Glutamatergic neuron (in vitro differentiated cells): ENCODE results near the gene MADD. TPM values are rescaled to one million over a fixed set of nuclear protein-coding genes. Genes with fewer than 3 reads are reported as not detected.

ENCODE experiments used
- DNase-seq: peaks from one replicate; pipeline ENCODE4 v3.0.0; 2022
- H3K27ac Mint-ChIP-seq: one replicate; pipeline ENCODE4 v1.8.0; 2020; ENCODE audit warnings: mild to moderate bottlenecking, mixed read lengths, inconsistent platforms; ENCODE audit not compliant: unreplicated experiment
- H3K27me3 Mint-ChIP-seq: one replicate; pipeline ENCODE4 v1.8.0; 2020; ENCODE audit warnings: mild to moderate bottlenecking, moderate library complexity, mixed read lengths, inconsistent platforms; ENCODE audit not compliant: unreplicated experiment
- H3K36me3 Mint-ChIP-seq: one replicate; pipeline ENCODE4 v1.8.0; 2020; ENCODE audit warnings: mild to moderate bottlenecking, mixed read lengths, inconsistent platforms; ENCODE audit not compliant: unreplicated experiment
- H3K4me1 Mint-ChIP-seq: one replicate; pipeline ENCODE4 v1.8.0; 2020; ENCODE audit warnings: mild to moderate bottlenecking, low read depth, mixed read lengths, inconsistent platforms; ENCODE audit not compliant: unreplicated experiment
- H3K4me3 Mint-ChIP-seq: one replicate; pipeline ENCODE4 v1.8.0; 2020; ENCODE audit warnings: mild to moderate bottlenecking, mixed read lengths, inconsistent platforms; ENCODE audit not compliant: unreplicated experiment
- H3K9me3 Mint-ChIP-seq: one replicate; pipeline ENCODE4 v1.8.0; 2020; ENCODE audit warnings: mild to moderate bottlenecking, moderate library complexity, mixed read lengths, inconsistent platforms; ENCODE audit not compliant: unreplicated experiment
- long read RNA-seq: library from polyadenylated mRNA; unstranded; transcript quantifications from one replicate; pipeline ENCODE4 v2.0.0, GENCODE V29; 2020; ENCODE audit not compliant: unreplicated experiment
- total RNA-seq: library from RNA; stranded (reverse); fragmentation: NEBNext Ultra II Directional; extraction: Animal tissue kit (Norgen Biotek cat#: 25700); gene quantifications from one replicate; pipeline ENCODE4 v1.2.1, GENCODE V29; 2021; ENCODE audit not compliant: unreplicated experiment
- TF ChIP-seq, protein P1 (sequence below): fragments of 200-600 bp; sonication (generic); IDR thresholded peaks from one replicate; pipeline ENCODE4 v1.5.0; 2021; ENCODE audit not compliant: partially characterized antibody, unreplicated experiment

Gene MADD
- total RNA-seq = 115 TPM
- long read RNA-seq, partial matches to known transcripts = 1 of 3 reads
- long read RNA-seq, other reads (novel, unspliced or antisense) = 1 of 3 reads

- peak; percentile 84 for DNase-seq
- Mint-ChIP-seq H3K27ac (peak within 1 kb of the TSS; percentile 95), H3K9me3 (peaks cover 10% of the 10 kb centered on the region), H3K36me3 (no peaks in the 10 kb centered on the region), H3K4me3 (peak within 1 kb of the TSS; percentile 94), H3K4me1 (peaks cover 35% of the 10 kb centered on the region), H3K27me3 (peaks cover 11% of the 10 kb centered on the region)
- TF ChIP-seq, protein P1, sequence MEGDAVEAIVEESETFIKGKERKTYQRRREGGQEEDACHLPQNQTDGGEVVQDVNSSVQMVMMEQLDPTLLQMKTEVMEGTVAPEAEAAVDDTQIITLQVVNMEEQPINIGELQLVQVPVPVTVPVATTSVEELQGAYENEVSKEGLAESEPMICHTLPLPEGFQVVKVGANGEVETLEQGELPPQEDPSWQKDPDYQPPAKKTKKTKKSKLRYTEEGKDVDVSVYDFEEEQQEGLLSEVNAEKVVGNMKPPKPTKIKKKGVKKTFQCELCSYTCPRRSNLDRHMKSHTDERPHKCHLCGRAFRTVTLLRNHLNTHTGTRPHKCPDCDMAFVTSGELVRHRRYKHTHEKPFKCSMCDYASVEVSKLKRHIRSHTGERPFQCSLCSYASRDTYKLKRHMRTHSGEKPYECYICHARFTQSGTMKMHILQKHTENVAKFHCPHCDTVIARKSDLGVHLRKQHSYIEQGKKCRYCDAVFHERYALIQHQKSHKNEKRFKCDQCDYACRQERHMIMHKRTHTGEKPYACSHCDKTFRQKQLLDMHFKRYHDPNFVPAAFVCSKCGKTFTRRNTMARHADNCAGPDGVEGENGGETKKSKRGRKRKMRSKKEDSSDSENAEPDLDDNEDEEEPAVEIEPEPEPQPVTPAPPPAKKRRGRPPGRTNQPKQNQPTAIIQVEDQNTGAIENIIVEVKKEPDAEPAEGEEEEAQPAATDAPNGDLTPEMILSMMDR = no peak
These were observed at the start of gene MADD for GRCh38 chr11:47269829-47270305. MADD (plus strand) TSS chr11:47270133.

- H3K27me3 Mint-ChIP-seq = no peaks in the 10 kb centered on the region
- DNase-seq = no peak
- H3K36me3 Mint-ChIP-seq = no peaks in the 10 kb centered on the region
- no peak overlapping the region for H3K4me3 Mint-ChIP-seq
- peaks cover 5% of the 10 kb centered on the region for H3K9me3 Mint-ChIP-seq
- TF ChIP-seq, protein P1 = no peak
- H3K27ac Mint-ChIP-seq = no peak overlapping the region
- H3K4me1 Mint-ChIP-seq = peaks cover 4% of the 10 kb centered on the region
These were observed 49.5 kb upstream of the MADD start for GRCh38 chr11:47220401-47220821.

DNA sequence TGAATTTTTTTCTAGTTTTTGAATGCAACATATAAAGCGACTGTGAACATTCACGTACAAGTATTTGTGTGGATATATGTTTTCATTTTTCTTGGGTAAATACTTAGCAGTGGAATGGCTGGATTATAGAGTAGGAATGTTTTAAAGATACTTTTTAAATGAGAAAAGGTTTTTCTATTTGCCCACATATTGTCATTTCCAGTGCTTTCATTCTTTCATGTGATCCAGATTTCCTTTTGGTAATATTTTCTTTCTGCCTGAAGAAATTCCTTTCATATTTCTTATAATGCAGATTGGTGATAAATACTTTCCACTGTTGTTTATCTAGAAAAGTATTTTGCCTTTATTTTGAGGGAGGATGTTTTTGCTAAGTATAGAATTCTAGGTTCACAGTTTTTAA is 47.2 kb upstream of the MADD start:
- H3K27me3 Mint-ChIP-seq = no peaks in the 10 kb centered on the region
- H3K9me3 Mint-ChIP-seq = no peaks in the 10 kb centered on the region
- H3K36me3 Mint-ChIP-seq = no peaks in the 10 kb centered on the region
- DNase-seq = no peak
- H3K4me3 Mint-ChIP-seq = no peak overlapping the region
- TF ChIP-seq, protein P1 = no peak
- peaks cover 4% of the 10 kb centered on the region for H3K4me1 Mint-ChIP-seq
- H3K27ac Mint-ChIP-seq = no peak overlapping the region

- Mint-ChIP-seq H3K27me3 (no peaks in the 10 kb centered on the region), H3K36me3 (no peaks in the 10 kb centered on the region), H3K4me3 (no peak overlapping the region), H3K9me3 (peaks cover 5% of the 10 kb centered on the region), H3K27ac (no peak overlapping the region), H3K4me1 (no peaks in the 10 kb centered on the region)
- no peak for DNase-seq
- TF ChIP-seq, protein P1 = no peak
These were observed 44.2 kb upstream of the MADD start for GRCh38 chr11:47225552-47226400.

DNA sequence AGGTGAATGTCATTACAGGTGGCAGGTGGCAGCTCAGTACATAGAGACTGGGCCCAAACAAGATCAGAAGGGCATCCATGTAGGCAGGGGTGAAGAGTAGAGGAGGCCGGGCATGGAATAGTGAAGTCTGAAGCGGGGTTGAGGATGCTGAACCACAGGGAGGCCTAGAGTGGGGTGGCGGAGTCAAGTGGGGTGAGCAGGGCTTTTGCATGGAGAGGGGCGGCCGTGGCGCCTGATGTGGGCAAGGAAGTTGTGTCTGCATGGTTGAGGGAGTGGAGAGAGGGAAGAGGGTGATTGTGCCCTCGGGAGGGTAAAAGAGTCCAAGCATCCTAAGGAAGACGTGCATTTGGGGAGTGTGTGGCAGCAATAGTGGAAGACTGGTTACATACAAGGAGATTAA is 40.8 kb upstream of the MADD start:
- TF ChIP-seq, protein P1 = no peak
- Mint-ChIP-seq H3K27ac (no peak overlapping the region), H3K36me3 (no peaks in the 10 kb centered on the region)

More for the DNA sequence above, 40.8 kb upstream of the MADD start:
- Mint-ChIP-seq H3K4me1 (no peaks in the 10 kb centered on the region), H3K27me3 (peaks cover 2% of the 10 kb centered on the region), H3K9me3 (peaks cover 5% of the 10 kb centered on the region), H3K4me3 (no peak overlapping the region)
- DNase-seq = no peak
